SK-N-MC (cell line): ENCODE results near the gene TPD52L2.

Experiments used
- DNase-seq: peaks from one replicate; pipeline ENCODE4 v3.0.0-alpha.2; 2011; ENCODE audit warnings: low read depth, low spot score
- H3K27ac ChIP-seq: fragments of 200-600 bp; sonication (generic); 2 replicates; pipeline ENCODE4 v1.5.1; 2016; ENCODE audit warnings: mixed run types
- H3K36me3 ChIP-seq: fragments of 200-600 bp; sonication (generic); 2 replicates; pipeline ENCODE4 v1.6.1; 2017; ENCODE audit warnings: antibody characterized with exemption, low read length, mixed read lengths; ENCODE audit not compliant: insufficient read depth
- H3K4me3 ChIP-seq: fragments of 200-600 bp; sonication (generic); 2 replicates; pipeline ENCODE4 v1.5.1; 2016
- H3K9ac ChIP-seq: fragments of 200-600 bp; sonication (generic); 2 replicates; pipeline ENCODE4 v1.8.0; 2017; ENCODE audit warnings: mixed run types, mixed read lengths; ENCODE audit not compliant: insufficient read length
- H3K9me3 ChIP-seq: fragments of 200-600 bp; sonication (generic); 2 replicates; pipeline ENCODE4 v1.6.1; 2017; ENCODE audit warnings: low read depth, mild to moderate bottlenecking, antibody characterized with exemption, low read length, moderate library complexity, mixed read lengths
- EZH2 ChIP-seq: fragments of 200-600 bp; sonication (generic); IDR thresholded peaks from one replicate; pipeline ENCODE4 v1.6.1; 2017; ENCODE audit warnings: antibody characterized with exemption
- FOXP2 ChIP-seq: optimal IDR thresholded peaks from 2 replicates; pipeline ENCODE3; 2011; ENCODE audit warnings: mild to moderate bottlenecking, moderate library complexity; ENCODE audit not compliant: insufficient read depth; ENCODE audit errors: extremely low read length, control extremely low read depth
- POLR2AphosphoS5 ChIP-seq: IDR thresholded peaks from 2 replicates; pipeline ENCODE4 v1.6.1; 2012; ENCODE audit warnings: mild to moderate bottlenecking, low read depth, low read length, borderline replicate concordance

The TPD52L2 gene

DNA sequence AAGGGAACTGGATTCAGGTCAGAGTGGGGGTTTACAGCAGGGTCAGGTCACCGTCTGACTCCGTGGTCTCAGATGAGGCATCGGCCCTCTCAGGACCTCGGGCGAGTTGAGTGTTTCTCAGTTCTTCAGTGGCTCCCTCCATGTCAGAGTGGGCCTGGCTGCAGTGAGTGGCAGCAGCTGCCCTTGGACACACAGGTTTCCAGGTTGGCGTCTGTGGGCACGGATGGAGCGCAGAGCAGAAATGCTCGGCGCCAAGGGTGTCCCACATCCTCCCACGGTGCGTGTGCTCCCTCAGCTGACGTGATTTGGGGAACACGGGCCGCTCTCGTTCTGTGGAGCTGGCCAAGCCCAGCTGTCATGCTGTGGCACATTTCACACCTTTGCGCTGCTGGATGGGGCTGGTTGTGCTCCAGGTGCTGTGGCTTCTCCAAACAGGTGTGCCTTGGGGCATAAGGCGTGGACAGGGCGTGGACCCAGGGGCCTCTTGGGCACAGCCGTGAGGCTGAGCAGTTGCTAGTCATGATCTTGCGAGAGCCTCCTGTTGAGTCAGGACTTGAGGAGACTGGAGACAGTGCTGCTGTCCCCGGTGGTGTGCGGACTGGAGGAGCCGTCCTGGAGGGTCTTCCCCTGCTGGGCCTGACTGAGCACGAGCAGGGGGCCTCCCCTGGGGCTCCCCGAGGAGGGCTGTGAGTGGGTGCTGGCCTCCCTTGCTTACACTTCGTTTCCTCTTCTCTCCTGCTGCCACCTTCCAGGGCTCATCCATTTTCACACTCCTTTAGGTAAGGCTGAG lies 20.4 kb downstream of the TPD52L2 start:
- TF ChIP-seq POLR2AphosphoS5 = no peak
- no peak for TF ChIP-seq FOXP2
- TF ChIP-seq EZH2 = no peak
- no peak overlapping the region for H3K9ac ChIP-seq
- H3K27ac ChIP-seq = no peak overlapping the region
- peaks cover 4% of the 10 kb centered on the region; the same call in 1 of the 2 replicates for H3K36me3 ChIP-seq
- H3K9me3 ChIP-seq = no peaks in the 10 kb centered on the region
- H3K4me3 ChIP-seq = no peak overlapping the region
- DNase-seq = no peak

DNA sequence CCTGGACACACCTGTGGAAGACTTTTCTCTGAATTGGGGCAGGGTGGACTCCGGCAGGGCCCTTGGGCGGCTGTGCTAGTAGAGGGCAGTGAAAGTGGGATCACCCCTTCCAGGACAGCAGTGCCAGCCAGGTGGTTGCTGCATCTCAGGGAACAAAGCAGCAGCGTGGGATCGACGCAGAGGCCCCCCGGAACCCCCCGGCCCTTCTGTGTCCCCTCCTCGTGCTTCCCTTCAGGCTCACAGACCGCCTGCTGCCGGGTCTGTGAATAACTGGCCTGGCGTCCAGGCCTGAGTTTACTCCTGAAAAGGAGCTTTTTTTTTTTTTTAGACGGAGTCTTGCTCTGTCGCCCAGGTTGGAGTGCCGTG lies 21.0 kb downstream of the TPD52L2 start:
- no peak overlapping the region for H3K27ac ChIP-seq
- TF ChIP-seq POLR2AphosphoS5 (no peak), EZH2 (no peak), FOXP2 (no peak)
- peaks cover 4% of the 10 kb centered on the region; the same call in 1 of the 2 replicates for H3K36me3 ChIP-seq

DNA sequence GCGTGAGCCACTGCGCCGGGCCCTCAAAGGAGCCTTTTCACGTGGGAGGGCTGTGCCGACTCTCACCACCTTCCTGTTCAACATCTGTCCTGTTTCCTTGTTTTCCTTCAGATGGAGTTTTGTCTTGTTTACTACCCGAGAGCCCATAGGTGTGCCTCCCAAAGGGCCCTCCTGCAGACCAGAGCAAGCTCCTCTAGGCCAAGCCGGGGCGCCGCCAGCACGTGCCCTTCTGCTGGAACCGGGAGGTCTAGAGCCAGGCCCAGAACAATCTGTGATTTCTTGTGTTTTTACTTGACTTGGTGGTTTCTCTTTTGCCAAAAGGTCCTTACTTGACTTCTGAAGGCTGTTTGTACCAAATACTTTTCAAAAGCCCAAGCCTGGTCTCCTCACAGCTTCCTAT lies 21.9 kb downstream of the TPD52L2 start:
- Histone ChIP-seq H3K36me3 (peaks cover 4% of the 10 kb centered on the region; the same call in 1 of the 2 replicates), H3K4me3 (no peak overlapping the region), H3K9me3 (no peaks in the 10 kb centered on the region), H3K27ac (no peak overlapping the region), H3K9ac (no peak overlapping the region)
- DNase-seq = no peak
- TF ChIP-seq POLR2AphosphoS5 (no peak), EZH2 (no peak), FOXP2 (no peak)

More for the DNA sequence above, 21.0 kb downstream of the TPD52L2 start:
- DNase-seq = no peak
- H3K4me3 ChIP-seq = no peak overlapping the region
- H3K9ac ChIP-seq = no peak overlapping the region
- no peaks in the 10 kb centered on the region for H3K9me3 ChIP-seq

GRCh38 chr20:63889241-63890200 lies 24.5 kb downstream of the TPD52L2 start:
- no peak for DNase-seq
- Histone ChIP-seq H3K9ac (no peak overlapping the region), H3K36me3 (peaks cover 4% of the 10 kb centered on the region; the same call in 1 of the 2 replicates), H3K4me3 (no peak overlapping the region), H3K27ac (no peak overlapping the region), H3K9me3 (no peaks in the 10 kb centered on the region)
- TF ChIP-seq FOXP2 = no peak
- TF ChIP-seq EZH2 = no peak
- no peak for TF ChIP-seq POLR2AphosphoS5

DNA sequence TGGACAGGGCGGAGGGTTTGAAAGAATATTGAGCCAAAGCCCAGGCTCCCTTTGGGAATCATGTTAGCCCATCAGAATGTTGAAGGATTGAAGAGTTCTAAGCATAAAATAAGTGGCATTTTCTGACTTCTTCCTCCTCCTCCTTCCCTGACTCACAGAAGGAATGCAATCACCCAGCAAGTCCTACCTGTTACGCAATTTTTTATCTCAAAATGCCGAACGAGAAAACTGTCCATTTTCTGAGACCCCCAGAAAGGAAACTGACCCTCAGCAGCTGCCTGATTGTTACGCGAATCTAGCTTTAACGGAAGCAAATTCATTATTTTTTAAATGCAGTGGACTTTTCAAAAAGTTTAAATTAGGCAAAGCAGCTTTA lies 25.1 kb downstream of the TPD52L2 start:
- Histone ChIP-seq H3K27ac (no peak overlapping the region), H3K36me3 (peaks cover 4% of the 10 kb centered on the region; the same call in 1 of the 2 replicates), H3K9me3 (no peaks in the 10 kb centered on the region), H3K4me3 (no peak overlapping the region), H3K9ac (no peak overlapping the region)
- no peak for DNase-seq
- TF ChIP-seq FOXP2 = no peak
- TF ChIP-seq POLR2AphosphoS5 = no peak

DNA sequence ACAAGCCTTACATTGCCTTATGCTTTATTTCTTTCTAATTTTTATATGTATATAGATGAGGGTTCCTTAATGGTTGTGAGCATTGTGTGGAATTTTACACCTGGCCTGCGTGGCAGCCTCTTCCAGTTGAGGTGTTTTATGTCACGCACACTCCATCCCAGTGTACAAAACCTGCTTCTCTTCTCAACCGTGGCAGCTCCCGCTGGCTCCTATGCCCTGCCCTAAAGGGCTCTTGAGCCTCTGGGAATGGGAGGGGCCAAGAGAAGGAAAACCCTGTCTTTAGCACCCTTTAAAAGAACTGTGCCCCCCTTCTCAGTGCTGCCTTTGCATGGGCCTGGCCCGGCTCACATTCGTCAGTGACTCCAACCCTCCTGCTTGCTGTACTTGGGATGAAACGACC lies 25.5 kb downstream of the TPD52L2 start:
- no peak for TF ChIP-seq FOXP2
- TF ChIP-seq EZH2 = no peak
- TF ChIP-seq POLR2AphosphoS5 = no peak
- no peak for DNase-seq
- Histone ChIP-seq H3K27ac (no peak overlapping the region), H3K9ac (no peak overlapping the region), H3K9me3 (no peaks in the 10 kb centered on the region), H3K4me3 (no peak overlapping the region), H3K36me3 (peaks cover 4% of the 10 kb centered on the region; the same call in 1 of the 2 replicates)

DNA sequence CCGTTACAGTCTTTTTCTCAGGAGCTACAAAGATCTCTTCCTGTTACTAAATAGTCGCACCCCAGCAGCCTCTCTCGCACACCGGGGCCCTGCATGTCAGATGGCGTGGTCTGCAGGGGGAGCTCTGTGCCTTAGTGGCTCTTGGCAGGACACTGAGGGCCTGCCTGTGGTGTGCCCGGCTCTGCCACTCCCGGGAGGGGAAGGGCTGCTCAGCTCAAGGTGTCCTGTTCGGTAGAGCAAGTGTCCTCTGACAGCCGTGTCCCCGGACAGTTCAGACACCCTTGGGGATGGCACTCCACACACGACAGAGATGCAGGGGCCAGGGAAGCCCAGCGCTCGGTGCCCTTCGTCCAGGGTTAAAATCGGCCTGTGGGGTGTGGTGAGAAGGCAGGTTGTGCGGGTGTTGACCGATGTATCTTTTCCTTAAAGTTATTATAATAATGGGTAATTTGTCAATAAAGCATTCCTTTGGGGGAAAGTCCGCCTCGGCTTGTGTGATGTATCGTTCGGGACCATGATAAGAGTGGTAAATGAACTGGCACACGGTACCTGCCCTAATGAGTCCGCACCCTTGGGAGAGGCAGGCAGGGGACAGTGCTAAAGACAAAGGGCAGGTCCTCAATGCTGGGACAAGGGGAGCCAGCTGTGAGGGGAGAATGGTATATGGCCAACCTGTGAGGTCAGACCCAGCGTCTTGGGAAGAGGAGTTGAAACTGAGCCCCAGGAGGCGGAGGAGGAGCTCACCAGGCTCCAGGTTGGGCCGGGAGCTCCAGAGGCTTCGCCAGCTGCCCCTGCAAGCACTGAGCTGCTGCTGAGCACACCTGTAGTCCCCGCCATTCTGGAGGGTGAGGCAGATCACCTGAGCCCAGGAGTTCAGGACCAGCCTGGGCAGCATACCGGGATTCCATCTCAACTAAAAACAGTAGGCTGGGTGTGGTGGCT lies 26.3 kb downstream of the TPD52L2 start:
- H3K9ac ChIP-seq = no peak overlapping the region
- no peak overlapping the region for H3K4me3 ChIP-seq
- TF ChIP-seq POLR2AphosphoS5 = no peak
- TF ChIP-seq FOXP2 = no peak
- TF ChIP-seq EZH2 = no peak
- H3K9me3 ChIP-seq = no peaks in the 10 kb centered on the region
- H3K36me3 ChIP-seq = peaks cover 4% of the 10 kb centered on the region; the same call in 1 of the 2 replicates
- H3K27ac ChIP-seq = no peak overlapping the region
- DNase-seq = no peak

- Histone ChIP-seq H3K9ac (no peak overlapping the region), H3K9me3 (no peaks in the 10 kb centered on the region), H3K36me3 (peaks cover 4% of the 10 kb centered on the region; the same call in 1 of the 2 replicates), H3K4me3 (no peak overlapping the region), H3K27ac (no peak overlapping the region)
- DNase-seq = no peak
- no peak for TF ChIP-seq EZH2
- no peak for TF ChIP-seq FOXP2
- no peak for TF ChIP-seq POLR2AphosphoS5
Measured at GRCh38 chr20:63892402-63892801, 27.3 kb downstream of the TPD52L2 start.
